ENCODE results near the gene METTL21C. TPM values are rescaled to one million over a fixed set of nuclear protein-coding genes. Genes with fewer than 3 reads are reported as not detected.

METTL21C gene
- polyA plus RNA-seq, 1 donor (not counting 4 experiments of a cell fraction or from before 2014, with no cell fraction given) = not detected

DNA sequence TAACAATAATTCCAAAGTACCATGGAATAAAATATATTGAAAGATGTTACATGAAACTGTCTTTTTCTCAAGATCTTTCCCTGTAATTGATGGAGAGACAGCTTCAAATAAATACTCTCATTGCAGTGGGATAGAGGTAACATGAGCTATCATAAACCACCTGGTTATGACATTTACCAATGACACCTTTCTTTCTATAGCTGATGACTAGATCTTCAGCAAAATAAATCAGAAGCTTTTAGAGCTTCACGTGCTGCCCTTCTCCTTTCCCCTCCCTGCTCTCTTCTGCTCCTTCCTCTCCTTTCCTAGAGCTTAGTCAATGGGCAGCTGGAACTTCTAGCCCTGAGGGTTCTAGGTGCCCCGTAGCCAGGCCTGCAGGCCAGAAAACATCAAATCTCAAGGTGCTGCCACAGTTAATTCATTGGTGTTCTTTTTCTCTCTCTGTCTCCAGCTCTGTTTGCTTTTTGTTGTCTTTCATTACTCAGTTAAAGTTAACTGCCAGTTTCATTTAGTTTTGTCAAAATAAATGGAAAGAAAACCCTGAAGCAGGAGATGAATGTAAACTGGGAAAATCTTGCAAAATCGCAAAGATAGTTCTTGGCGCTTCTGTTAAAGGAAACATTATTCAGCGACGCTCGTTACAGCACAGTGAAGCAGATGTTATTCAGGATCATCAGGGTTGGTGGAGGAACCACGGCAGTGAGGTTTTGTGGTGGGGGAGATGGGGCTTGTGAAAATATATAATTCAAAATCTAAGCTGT lies 8.3 kb upstream of the METTL21C start:
- Histone ChIP-seq H3K9ac (ENCODE audit: control insufficient read depth, extremely low read depth, insufficient read depth, low read length) (no peak overlapping the region), H3K27me3 (ENCODE audit: control insufficient read depth, extremely low read depth, insufficient read depth, low read length) (no peaks in the 10 kb centered on the region), H2AFZ (ENCODE audit: control insufficient read depth, low read length) (no peak overlapping the region), H3K79me2 (ENCODE audit: control insufficient read depth, insufficient read depth, low read length) (no peaks in the 10 kb centered on the region), H3K9me1 (ENCODE audit: control insufficient read depth, extremely low read depth, insufficient read depth, low read length) (no peaks in the 10 kb centered on the region), H3K9me3 (ENCODE audit: control insufficient read depth, low read depth, low read length) (no peaks in the 10 kb centered on the region), H3K4me2 (ENCODE audit: control insufficient read depth, extremely low read depth, insufficient read depth, low read depth, low read length) (no peak overlapping the region), H3K27ac (ENCODE audit: control insufficient read depth, insufficient read depth, low read length) (no peak overlapping the region), H4K20me1 (ENCODE audit: control insufficient read depth, extremely low read depth, insufficient read depth, low read length) (no peaks in the 10 kb centered on the region), H3K4me1 (ENCODE audit: control insufficient read depth, extremely low read depth, insufficient read depth, low read length) (peaks cover 31% of the 10 kb centered on the region), H3K4me3 (ENCODE audit: control insufficient read depth in 2 of 3, extremely low read depth in 1 of 3, insufficient read depth in 2 of 3, low read depth in 1 of 3, low read length in 3 of 3) (no peak overlapping the region), H3K36me3 (ENCODE audit: control insufficient read depth in 2 of 2, extremely low read depth in 1 of 2, insufficient read depth in 2 of 2, low read length in 2 of 2) (no peaks in the 10 kb centered on the region)
- dilution Hi-C loops (cut with MboI; ENCODE audit: extremely low pct_ligation_motif_present, low sequenced_read_pairs) = no loop called here
- FAIRE-seq = no peak
- no peak for DNase-seq (ENCODE audit: low read depth, low spot score)
- TF ChIP-seq, protein P1, sequence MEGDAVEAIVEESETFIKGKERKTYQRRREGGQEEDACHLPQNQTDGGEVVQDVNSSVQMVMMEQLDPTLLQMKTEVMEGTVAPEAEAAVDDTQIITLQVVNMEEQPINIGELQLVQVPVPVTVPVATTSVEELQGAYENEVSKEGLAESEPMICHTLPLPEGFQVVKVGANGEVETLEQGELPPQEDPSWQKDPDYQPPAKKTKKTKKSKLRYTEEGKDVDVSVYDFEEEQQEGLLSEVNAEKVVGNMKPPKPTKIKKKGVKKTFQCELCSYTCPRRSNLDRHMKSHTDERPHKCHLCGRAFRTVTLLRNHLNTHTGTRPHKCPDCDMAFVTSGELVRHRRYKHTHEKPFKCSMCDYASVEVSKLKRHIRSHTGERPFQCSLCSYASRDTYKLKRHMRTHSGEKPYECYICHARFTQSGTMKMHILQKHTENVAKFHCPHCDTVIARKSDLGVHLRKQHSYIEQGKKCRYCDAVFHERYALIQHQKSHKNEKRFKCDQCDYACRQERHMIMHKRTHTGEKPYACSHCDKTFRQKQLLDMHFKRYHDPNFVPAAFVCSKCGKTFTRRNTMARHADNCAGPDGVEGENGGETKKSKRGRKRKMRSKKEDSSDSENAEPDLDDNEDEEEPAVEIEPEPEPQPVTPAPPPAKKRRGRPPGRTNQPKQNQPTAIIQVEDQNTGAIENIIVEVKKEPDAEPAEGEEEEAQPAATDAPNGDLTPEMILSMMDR (optimal IDR thresholded peaks at IDR 0.05 in 1 of 3, IDR thresholded peaks at IDR 0.05 in 1 of 3, conservative IDR thresholded peaks at IDR 0.05 in 1 of 3; ENCODE audit: extremely low read depth in 1 of 3, insufficient read depth in 2 of 3, low read length in 3 of 3) = no peak
- TF ChIP-seq EZH2 (IDR thresholded peaks at IDR 0.05; ENCODE audit: low read length) = no peak

GRCh38 chr13:102701331-102701730 lies 6.5 kb upstream of the METTL21C start:
- no peak for FAIRE-seq
- dilution Hi-C loops (cut with MboI; ENCODE audit: extremely low pct_ligation_motif_present, low sequenced_read_pairs) = no loop called here
- H3K27ac ChIP-seq (ENCODE audit: control insufficient read depth, insufficient read depth, low read length) = no peak overlapping the region

More at GRCh38 chr13:102701331-102701730, 6.5 kb upstream of the METTL21C start:
- H3K36me3 ChIP-seq (ENCODE audit: control insufficient read depth in 2 of 2, extremely low read depth in 1 of 2, insufficient read depth in 2 of 2, low read length in 2 of 2) = no peaks in the 10 kb centered on the region
- H3K27me3 ChIP-seq (ENCODE audit: control insufficient read depth, extremely low read depth, insufficient read depth, low read length) = no peaks in the 10 kb centered on the region
- DNase-seq (ENCODE audit: low read depth, low spot score) = no peak
- H3K4me3 ChIP-seq (ENCODE audit: control insufficient read depth in 2 of 3, extremely low read depth in 1 of 3, insufficient read depth in 2 of 3, low read depth in 1 of 3, low read length in 3 of 3) = no peak overlapping the region
- no peaks in the 10 kb centered on the region for H3K9me1 ChIP-seq (ENCODE audit: control insufficient read depth, extremely low read depth, insufficient read depth, low read length)
- no peaks in the 10 kb centered on the region for H4K20me1 ChIP-seq (ENCODE audit: control insufficient read depth, extremely low read depth, insufficient read depth, low read length)
- H3K4me1 ChIP-seq (ENCODE audit: control insufficient read depth, extremely low read depth, insufficient read depth, low read length) = peaks cover 16% of the 10 kb centered on the region
- no peaks in the 10 kb centered on the region for H3K9me3 ChIP-seq (ENCODE audit: control insufficient read depth, low read depth, low read length)
- H3K79me2 ChIP-seq (ENCODE audit: control insufficient read depth, insufficient read depth, low read length) = no peaks in the 10 kb centered on the region
- TF ChIP-seq EZH2 (IDR thresholded peaks at IDR 0.05; ENCODE audit: low read length) = no peak
- TF ChIP-seq, protein P1 (optimal IDR thresholded peaks at IDR 0.05 in 1 of 3, IDR thresholded peaks at IDR 0.05 in 1 of 3, conservative IDR thresholded peaks at IDR 0.05 in 1 of 3; ENCODE audit: extremely low read depth in 1 of 3, insufficient read depth in 2 of 3, low read length in 3 of 3) = no peak
- H3K4me2 ChIP-seq (ENCODE audit: control insufficient read depth, extremely low read depth, insufficient read depth, low read depth, low read length) = no peak overlapping the region
- no peak overlapping the region for H2AFZ ChIP-seq (ENCODE audit: control insufficient read depth, low read length)
- no peak overlapping the region for H3K9ac ChIP-seq (ENCODE audit: control insufficient read depth, extremely low read depth, insufficient read depth, low read length)

Measured in keratinocyte (primary cell).